Osteoblast (primary cell): ENCODE measurements around the gene PTPRN2. TPM values are rescaled to one million over a fixed set of nuclear protein-coding genes. Genes with fewer than 3 reads are reported as not detected.
A peak's percentile ranks its signal among the peaks of the same experiment; 100 is the strongest.

Experiments used
- DNase-seq: peaks from one replicate; pipeline ENCODE4 v3.0.0; 2011; ENCODE audit warnings: low spot score, mixed read lengths; ENCODE audit not compliant: insufficient read length; ENCODE audit errors: missing footprints
- H2AFZ ChIP-seq: 2 replicates; pipeline ENCODE4 v1.6.0; 2011; ENCODE audit warnings: mild to moderate bottlenecking, low read length
- H3K27ac ChIP-seq: 2 replicates; pipeline ENCODE4 v1.5.1; 2011; ENCODE audit warnings: mild to moderate bottlenecking, low read depth, low read length, moderate library complexity
- H3K27me3 ChIP-seq: 2 replicates; pipeline ENCODE4 v1.6.0; 2012; ENCODE audit warnings: mild to moderate bottlenecking, control low read depth, inconsistent platforms, low read length, moderate library complexity; ENCODE audit not compliant: insufficient read depth
- H3K36me3 ChIP-seq: 2 replicates; pipeline ENCODE4 v1.5.1; 2011; ENCODE audit warnings: mild to moderate bottlenecking, low read length, control low read depth, moderate library complexity; ENCODE audit not compliant: insufficient read depth
- H3K4me1 ChIP-seq: 2 replicates; pipeline ENCODE4 v1.5.1; 2011; ENCODE audit warnings: mild to moderate bottlenecking, low read length, control low read depth, moderate library complexity; ENCODE audit not compliant: insufficient read depth
- H3K4me2 ChIP-seq: 2 replicates; pipeline ENCODE4 v1.6.0; 2011; ENCODE audit warnings: mild to moderate bottlenecking, low read length; ENCODE audit not compliant: insufficient read depth
- H3K4me3 ChIP-seq: fragments of 200-600 bp; sonication (generic); 3 replicates; pipeline ENCODE4 v1.5.1; 2012; ENCODE audit warnings: mild to moderate bottlenecking, low read length, inconsistent platforms; ENCODE audit not compliant: insufficient read depth
- H3K79me2 ChIP-seq: 2 replicates; pipeline ENCODE4 v1.6.0; 2012; ENCODE audit warnings: mild to moderate bottlenecking, low read length, control low read depth, inconsistent platforms; ENCODE audit not compliant: insufficient read depth
- H3K9me3 ChIP-seq: 2 replicates; pipeline ENCODE4 v1.5.1; 2011; ENCODE audit warnings: low read depth, low read length, control low read depth
- H4K20me1 ChIP-seq: 2 replicates; pipeline ENCODE4 v1.6.0; 2012; ENCODE audit warnings: mild to moderate bottlenecking, low read length, control low read depth; ENCODE audit not compliant: insufficient read depth
- total RNA-seq: library from RNA; depleted of rRNA; stranded (reverse); fragments of >200 nt; gene quantifications from 2 replicates; pipeline ENCODE4 v1.2.3, GENCODE V29; 2012
- TF ChIP-seq, protein P1 (sequence below): IDR thresholded peaks from 2 replicates; pipeline ENCODE4 v1.5.1; 2011; ENCODE audit warnings: mild to moderate bottlenecking, low read depth, low read length, moderate library complexity; ENCODE audit errors: extremely low read depth

Gene PTPRN2
- total RNA-seq, 1 donor, result 0.36 TPM

DNA sequence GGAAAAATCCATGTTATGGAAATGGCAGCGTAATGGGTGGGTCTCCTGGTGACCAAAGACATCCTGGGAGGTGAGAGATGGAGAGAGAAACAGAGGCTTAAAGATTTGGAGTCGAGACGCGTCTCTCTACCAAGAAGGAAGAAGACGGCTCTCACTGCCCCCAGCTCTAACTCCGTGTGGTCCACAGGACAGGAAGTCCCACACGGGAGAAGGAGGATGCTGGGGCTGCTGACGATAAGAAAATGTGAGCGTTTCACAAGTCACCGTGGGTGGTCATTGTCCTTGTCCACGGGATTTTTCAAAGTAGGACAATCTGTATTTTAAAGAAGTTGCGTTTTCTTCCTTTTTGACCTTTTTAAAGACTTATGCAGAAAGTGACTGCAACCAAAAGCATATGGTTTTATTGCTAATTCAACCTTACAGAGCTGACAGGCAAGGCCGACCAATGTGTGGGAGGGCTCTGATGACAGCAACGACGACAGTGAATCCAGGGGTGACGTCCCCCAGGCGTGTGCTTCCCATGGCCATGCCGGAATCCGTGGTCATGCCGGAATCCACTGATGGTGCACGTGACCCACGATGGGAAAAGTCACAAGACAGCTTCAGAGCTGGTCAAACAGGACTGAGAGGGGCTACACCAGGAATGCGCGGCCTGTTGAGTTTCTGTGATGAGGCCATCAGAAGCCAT is 341.2 kb downstream of the PTPRN2 start:
- Histone ChIP-seq H3K4me1 (no peaks in the 10 kb centered on the region), H4K20me1 (no peaks in the 10 kb centered on the region), H3K36me3 (no peaks in the 10 kb centered on the region), H3K4me2 (no peak overlapping the region), H3K27ac (no peak overlapping the region), H3K4me3 (no peak overlapping the region), H3K9me3 (peaks cover 6% of the 10 kb centered on the region), H3K79me2 (no peaks in the 10 kb centered on the region), H3K27me3 (no peaks in the 10 kb centered on the region), H2AFZ (no peak overlapping the region)
- DNase-seq, result peak; percentile 59
- TF ChIP-seq, protein P1, sequence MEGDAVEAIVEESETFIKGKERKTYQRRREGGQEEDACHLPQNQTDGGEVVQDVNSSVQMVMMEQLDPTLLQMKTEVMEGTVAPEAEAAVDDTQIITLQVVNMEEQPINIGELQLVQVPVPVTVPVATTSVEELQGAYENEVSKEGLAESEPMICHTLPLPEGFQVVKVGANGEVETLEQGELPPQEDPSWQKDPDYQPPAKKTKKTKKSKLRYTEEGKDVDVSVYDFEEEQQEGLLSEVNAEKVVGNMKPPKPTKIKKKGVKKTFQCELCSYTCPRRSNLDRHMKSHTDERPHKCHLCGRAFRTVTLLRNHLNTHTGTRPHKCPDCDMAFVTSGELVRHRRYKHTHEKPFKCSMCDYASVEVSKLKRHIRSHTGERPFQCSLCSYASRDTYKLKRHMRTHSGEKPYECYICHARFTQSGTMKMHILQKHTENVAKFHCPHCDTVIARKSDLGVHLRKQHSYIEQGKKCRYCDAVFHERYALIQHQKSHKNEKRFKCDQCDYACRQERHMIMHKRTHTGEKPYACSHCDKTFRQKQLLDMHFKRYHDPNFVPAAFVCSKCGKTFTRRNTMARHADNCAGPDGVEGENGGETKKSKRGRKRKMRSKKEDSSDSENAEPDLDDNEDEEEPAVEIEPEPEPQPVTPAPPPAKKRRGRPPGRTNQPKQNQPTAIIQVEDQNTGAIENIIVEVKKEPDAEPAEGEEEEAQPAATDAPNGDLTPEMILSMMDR, result no peak

DNA sequence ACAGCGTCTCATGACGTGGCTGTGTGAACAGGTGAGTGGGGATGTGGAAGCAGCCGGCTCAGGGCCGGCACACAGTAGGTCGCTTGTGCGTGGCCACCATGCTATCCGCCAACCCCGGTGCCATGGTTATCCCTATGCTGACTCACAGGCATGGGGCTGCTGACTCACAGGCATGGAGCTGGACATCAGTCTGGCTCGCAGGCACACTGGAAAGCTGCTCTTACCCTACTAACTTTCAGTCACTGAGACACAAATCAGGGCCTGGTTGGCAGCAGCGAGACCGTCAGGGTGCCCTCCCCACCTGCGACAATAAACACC is 341.9 kb downstream of the PTPRN2 start:
- Histone ChIP-seq H3K4me2 (no peak overlapping the region), H3K36me3 (no peaks in the 10 kb centered on the region), H3K9me3 (peaks cover 6% of the 10 kb centered on the region), H3K79me2 (no peaks in the 10 kb centered on the region), H3K27ac (no peak overlapping the region), H4K20me1 (no peaks in the 10 kb centered on the region), H3K27me3 (no peaks in the 10 kb centered on the region), H2AFZ (no peak overlapping the region), H3K4me1 (no peaks in the 10 kb centered on the region), H3K4me3 (no peak overlapping the region)
- TF ChIP-seq, protein P1, result no peak
- DNase-seq, result peak; percentile 35

DNA sequence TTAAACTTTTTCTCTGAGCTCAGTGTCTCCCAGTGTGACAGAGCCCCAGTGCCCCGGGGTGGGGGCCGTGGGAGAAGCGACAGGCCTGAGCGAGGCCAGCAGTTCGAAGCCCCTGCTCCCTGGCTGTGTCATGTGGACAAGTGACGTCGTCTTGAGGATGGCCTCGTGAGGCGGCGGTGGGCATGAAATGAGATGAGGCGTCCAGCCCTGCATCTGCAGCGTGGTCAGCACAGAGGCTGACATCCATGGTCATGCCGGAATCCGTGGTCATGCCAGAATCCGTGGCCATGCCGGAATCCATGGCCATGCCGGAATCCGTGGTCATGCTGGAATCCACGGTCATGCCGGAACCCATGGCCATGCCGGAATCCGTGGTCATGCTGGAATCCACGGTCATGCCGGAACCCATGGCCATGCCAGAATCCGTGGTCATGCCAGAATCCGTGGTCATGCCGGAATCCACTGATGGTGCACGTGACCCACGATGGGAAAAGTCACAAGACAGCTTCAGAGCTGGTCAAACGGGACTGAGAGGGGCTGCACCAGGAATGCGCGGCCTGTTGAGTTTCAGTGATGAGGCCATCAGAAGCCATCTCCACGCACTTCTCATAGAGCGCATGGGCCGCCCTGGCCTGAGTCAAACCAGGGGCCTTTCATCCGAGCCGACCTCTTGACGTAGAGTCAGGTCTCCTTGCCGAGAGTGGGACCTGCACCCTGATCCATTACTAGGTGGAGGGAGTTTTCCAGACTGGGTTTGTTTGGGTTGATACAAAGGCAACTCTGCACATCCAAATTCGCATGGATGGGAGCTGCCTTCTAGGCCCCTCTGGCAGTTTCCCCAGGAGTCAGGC is 342.5 kb downstream of the PTPRN2 start:
- no peak overlapping the region for H3K4me3 ChIP-seq
- H3K36me3 ChIP-seq, result no peaks in the 10 kb centered on the region
- H3K4me1 ChIP-seq, result no peaks in the 10 kb centered on the region
- no peak overlapping the region for H2AFZ ChIP-seq
- no peaks in the 10 kb centered on the region for H3K27me3 ChIP-seq
- H3K4me2 ChIP-seq, result no peak overlapping the region
- H4K20me1 ChIP-seq, result no peaks in the 10 kb centered on the region
- no peaks in the 10 kb centered on the region for H3K79me2 ChIP-seq
- no peak overlapping the region for H3K27ac ChIP-seq
- peaks cover 6% of the 10 kb centered on the region for H3K9me3 ChIP-seq
- DNase-seq, result peak; percentile 73
- TF ChIP-seq, protein P1, result no peak

DNA sequence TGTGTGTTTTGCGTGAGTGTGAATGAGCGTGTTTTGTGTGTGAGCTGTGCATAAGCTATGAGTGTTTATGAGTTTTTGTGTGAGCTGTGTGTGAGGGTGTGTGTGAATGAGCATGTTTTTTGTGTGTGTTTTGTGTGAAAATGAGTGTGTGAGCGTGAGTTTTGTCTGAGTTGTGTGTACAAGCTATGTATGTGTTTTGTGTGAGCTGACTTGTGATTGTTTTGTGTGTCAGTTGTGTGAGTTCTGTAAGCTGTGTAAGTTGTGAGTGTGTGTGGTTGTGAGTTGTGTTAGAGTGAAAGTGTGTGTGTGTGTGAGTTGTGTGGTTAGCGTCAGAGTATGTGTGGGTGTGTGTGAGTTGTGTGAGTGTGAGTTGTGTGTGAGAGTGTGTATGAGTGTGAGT is 343.2 kb downstream of the PTPRN2 start:
- TF ChIP-seq, protein P1, result no peak
- no peaks in the 10 kb centered on the region for H3K4me1 ChIP-seq
- H3K27ac ChIP-seq, result no peak overlapping the region
- H3K9me3 ChIP-seq, result peaks cover 6% of the 10 kb centered on the region
- DNase-seq, result peak; percentile 44
- H3K79me2 ChIP-seq, result no peaks in the 10 kb centered on the region
- no peaks in the 10 kb centered on the region for H4K20me1 ChIP-seq
- no peaks in the 10 kb centered on the region for H3K27me3 ChIP-seq
- no peaks in the 10 kb centered on the region for H3K36me3 ChIP-seq
- no peak overlapping the region for H3K4me2 ChIP-seq
- no peak overlapping the region for H2AFZ ChIP-seq
- H3K4me3 ChIP-seq, result no peak overlapping the region
